Inflammatory macrophage treated with lipopolysaccharide for 4 hours (primary cell): ENCODE data around the gene KRTAP10-11.
"Not testable (repeated sequence)": the region's sequence is repeated elsewhere in the genome, so short reads cannot be mapped to it uniquely, and the experiment has no call there.

Source experiments
- DNase-seq: peaks from one replicate; pipeline ENCODE4 v3.0.0-alpha.2; 2020

The KRTAP10-11 gene, protein sequence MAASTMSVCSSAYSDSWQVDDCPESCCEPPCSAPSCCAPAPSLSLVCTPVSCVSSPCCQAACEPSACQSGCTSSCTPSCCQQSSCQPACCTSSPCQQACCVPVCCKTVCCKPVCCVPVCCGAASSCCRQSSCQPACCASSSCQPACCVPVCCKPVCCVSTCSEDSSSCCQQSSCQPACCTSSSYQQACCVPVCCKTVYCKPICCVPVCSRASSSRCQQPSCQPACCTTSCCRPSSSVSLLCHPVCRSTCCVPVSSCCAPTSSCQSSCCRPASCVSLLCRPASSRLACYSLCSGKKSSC

DNA sequence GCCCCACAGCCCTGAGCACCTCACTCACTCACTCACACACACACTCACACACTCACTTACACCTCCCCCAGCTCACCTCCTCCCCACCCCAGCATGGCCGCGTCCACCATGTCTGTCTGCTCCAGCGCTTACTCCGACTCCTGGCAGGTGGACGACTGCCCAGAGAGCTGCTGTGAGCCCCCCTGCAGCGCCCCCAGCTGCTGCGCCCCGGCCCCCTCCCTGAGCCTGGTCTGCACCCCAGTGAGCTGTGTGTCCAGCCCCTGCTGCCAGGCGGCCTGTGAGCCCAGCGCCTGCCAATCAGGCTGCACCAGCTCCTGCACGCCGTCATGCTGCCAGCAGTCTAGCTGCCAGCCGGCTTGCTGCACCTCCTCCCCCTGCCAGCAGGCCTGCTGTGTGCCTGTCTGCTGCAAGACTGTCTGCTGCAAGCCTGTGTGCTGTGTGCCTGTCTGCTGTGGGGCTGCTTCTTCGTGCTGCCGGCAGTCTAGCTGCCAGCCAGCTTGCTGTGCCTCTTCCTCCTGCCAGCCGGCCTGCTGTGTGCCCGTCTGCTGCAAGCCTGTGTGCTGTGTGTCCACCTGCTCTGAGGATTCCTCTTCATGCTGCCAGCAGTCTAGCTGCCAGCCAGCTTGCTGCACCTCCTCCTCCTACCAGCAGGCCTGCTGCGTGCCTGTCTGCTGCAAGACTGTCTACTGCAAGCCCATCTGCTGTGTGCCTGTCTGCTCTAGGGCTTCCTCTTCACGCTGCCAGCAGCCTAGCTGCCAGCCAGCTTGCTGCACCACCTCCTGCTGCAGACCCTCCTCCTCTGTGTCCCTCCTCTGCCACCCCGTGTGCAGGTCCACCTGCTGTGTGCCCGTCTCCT, at the start of gene KRTAP10-11:
TSS of gene KRTAP10-11 (plus strand) at position 49 of the 856 bp plus-strand sequence. CDS start at position 94, 45 bp downstream.
- DNase-seq: not testable (repeated sequence)

DNA sequence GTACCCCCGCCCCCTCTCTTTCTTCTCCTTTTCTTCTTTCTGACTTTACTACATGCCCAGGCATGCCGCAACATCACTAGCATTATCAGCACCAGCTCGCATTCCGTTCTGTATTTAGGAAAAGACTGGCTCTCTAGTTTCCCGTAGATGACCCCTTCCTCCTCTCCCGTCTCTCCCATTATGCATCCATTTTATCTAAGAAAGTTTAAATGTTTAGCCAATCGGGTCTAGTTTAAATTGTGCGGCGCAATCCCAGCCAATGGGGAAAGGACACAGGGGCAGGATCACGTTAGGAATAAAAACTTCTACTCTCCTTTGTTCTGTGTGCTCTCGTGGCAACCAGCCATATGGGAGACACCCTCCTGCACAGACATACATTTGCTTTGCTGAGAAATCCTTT, 48.2 kb upstream of the KRTAP10-11 start:
- no peak for DNase-seq

DNA sequence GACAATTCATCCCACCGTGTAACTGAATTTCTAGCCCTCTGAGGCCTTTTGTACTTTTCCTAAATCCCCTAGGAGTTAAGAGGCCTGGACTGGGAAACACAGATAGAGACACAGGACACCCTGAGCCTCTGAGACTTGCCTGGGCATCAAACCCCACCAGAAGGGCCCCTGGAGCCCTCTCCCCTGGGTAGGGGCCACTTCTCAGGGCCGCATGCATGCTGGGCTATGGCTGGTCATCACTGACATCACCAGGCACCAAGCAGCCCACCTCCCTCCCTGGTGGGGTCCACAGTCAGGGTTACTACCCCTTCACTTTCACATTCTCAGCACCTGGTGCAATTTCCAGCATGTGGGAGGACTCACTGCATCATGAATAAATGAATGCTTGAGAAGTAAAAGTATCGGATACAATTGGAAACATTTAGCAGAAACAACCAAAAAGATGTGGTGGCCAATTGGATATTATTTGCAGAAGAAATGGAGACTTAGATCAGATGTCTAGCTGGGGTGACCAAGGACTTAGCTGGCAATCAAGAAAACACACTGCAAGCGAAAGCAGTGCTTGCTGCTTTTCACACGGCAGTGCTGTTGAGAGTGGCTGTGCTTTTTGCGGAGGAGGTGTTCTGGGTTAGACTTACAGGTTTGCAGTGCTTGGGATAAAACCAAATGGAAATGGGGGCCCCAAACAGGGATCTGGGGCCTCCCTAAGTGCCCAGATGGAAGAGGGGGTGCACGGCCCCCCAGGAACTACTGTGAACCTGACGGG, 46.8 kb upstream of the KRTAP10-11 start:
- no peak for DNase-seq

DNA sequence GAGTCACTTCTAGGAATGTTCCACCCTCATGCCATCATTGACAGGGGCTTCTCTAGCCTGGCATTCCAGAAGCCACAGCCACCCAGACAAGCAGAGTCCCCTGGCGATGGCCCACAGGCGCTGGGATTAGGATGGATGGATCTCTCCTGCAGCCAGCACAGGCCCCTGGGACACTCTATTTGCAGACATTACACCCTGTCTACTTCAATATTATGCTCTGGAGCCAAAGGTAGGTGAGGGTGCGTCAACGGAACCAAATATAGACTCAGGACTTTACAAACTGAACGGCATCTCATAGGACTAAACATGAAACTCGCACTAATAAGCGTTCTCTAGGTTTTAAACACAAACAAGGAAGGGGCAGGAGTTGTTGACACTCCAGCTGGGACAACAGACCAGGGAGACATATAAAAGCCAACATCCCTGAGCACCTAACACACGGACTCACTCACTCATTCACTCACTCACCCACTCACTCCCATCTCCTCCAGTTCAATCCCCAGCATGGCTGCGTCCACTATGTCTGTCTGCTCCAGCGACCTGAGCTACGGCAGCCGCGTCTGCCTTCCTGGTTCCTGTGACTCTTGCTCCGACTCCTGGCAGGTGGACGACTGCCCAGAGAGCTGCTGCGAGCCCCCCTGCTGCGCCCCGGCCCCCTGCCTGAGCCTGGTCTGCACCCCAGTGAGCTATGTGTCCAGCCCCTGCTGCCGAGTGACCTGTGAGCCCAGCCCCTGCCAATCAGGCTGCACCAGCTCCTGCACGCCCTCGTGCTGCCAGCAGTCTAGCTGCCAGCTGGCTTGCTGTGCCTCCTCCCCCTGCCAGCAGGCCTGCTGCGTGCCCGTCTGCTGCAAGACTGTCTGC, 45.9 kb upstream of the KRTAP10-11 start, which contains the start of gene KRTAP10-7:
TSS of gene KRTAP10-7 (plus strand) at position 480 of the 861 bp plus-strand sequence. CDS start at position 505, 25 bp downstream.
- DNase-seq: not testable (repeated sequence)

DNA sequence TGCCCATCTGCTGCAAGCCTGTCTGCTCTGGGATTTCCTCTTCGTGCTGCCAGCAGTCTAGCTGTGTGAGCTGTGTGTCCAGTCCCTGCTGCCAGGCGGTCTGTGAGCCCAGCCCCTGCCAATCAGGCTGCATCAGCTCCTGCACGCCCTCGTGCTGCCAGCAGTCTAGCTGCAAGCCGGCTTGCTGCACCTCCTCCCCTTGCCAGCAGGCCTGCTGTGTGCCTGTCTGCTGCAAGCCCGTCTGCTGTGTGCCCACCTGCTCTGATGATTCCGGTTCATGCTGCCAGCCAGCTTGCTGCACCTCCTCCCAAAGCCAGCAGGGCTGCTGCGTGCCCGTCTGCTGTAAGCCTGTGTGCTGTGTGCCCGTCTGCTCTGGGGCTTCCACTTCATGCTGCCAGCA, 45.1 kb upstream of the KRTAP10-11 start:
- DNase-seq: not testable (repeated sequence)

DNA sequence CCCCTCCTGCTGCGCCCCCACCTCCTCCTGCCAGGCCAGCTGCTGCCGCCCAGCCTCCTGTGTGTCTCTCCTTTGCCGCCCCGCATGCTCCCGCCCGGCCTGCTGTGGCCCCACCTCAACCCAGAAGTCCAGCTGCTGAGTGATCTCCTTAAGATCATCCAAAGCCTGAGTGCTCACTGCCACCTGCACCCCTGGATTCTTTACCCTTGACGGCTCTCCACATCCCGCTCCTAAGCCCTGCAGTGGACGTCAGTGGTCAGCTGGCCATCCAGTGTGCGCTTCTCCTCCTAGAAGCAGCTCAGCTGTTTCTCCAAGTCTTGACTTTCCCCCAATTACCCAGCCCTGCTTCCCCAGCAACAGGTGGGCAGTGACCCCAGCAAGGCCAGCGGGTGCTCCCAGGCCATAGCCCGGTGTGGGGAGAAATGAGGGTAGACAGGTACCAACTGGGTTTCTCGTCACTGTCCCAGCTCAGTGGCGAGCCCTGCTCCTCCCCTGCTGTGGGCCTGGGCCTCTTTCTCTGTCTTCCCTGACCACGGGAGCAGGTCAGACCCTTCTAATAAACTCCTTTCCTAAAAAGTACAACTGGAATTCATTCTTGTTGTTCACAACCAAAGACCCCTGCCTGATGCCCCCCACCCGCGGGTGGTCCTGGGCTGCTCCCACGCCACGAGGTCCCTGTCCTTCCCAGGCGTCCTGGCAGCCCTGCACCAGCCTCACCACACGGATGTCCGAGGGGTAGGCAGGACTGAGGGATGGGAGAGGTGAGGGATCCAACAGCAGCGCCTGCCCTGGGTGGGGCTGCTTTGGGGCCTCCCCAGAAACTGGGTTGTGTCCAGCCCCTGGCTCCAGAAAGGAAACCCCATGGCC, 44.4 kb upstream of the KRTAP10-11 start:
- no peak for DNase-seq

DNA sequence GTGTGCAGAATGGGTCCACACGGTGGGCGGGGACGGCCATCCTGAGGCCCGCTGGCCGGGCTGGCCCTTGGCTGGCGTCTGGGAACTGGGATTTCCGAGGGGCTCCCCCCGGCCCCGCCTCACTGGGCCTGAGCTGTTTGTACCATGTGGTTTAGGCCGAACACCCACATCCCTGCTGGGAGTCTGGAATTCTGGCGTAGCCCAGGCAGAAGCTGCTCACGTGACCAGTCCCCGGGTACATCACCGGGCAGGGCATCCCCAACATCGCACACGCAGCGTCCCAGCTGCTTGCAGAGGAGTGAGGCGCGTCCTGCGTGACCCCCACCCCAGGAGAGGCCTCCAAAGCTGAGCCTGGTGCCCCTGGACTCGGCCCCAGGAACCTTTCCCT, 43.8 kb upstream of the KRTAP10-11 start:
- DNase-seq: no peak

DNA sequence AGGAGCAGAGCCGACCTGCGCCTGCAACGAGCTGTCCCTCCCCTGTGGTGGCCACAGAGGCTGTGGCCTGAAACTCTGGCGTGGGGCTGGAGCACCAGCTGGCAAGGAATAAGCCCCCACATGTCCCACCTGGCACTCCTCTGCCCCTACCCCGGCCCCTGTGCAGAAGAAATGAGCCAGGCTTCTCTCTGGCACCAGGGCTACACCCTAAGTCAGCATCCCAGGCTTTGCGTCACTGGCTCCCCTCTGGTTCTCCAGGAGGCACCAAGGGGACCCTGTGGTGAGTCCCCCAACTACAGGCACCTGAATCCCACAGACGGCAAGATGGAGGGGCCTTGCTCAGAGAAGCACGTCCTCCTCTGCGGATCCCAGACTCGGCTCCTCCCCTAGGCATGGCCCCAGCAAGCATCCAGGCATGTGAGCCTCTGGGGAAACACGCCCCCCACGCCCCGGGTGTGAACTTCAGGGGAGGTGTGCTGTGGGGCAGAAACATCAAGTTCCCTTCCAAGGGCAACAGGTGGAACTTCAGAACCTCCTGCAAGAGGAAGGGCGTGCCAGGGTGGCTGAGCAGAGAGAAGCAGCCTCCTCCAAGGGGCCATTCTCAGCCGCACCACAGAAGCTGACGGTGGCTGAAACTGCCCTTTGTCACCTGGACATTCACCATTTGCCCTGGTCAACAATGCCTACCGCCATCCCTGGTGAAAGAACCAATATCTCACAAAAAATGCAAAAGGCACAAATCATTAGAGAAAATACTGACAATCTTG, 42.9 kb upstream of the KRTAP10-11 start:
- no peak for DNase-seq

DNA sequence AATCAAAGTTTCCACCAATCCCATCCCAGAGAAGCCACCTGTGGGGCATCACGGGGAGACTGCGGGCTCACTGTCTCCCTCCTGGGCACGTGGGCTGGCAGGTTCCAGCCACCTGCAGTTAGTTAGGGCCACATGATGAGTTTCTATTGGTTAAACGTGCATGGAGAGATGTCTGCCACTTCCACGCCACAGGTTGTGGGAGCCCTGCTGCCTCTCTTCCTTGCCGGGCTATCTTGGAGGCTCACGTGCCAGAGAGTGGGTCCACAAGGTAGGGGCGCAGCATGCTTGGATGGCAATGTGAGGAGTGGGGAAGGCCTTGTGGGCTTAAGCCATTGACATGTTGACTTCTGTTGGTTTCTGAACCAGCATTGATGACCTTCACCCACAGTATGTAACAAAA, 42.3 kb upstream of the KRTAP10-11 start:
- no peak for DNase-seq

DNA sequence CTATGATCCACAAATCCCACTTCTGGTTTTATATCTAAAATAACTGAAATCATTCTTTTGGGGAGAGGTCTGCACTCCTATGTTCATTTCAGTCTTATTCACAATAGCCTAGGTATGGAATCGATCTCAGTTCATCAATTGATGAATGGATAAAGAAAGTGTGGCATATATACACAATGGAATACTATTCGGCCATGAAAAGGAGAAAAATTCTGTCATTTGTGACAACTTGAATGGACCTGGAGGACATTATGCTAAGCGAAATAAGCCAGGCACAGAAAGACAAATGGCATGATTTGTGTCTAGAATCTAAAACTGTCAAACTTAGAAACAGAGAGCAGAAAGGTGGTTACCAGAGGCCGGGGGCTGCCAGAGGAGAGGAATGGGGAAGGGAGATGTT, 39.7 kb upstream of the KRTAP10-11 start:
- DNase-seq: no peak

DNA sequence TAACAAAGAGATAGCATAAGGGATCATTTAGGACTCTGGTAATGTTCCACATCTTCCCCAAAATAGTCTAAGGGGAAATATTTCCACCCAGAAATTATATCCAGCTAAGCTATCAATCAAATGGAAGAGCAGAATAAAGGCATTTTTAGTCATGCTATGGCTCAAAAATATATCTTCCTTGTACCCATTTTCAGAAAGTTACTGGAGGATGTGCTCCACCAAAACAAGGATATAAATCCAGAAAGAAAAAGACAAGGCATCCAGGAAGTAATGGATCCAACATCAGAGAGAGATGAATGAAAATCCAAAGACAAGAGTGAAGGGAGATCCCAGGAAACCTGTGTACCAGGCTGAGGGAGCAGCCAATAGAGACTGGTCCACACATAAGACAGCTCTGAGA, 37.0 kb upstream of the KRTAP10-11 start:
- DNase-seq: no peak

DNA sequence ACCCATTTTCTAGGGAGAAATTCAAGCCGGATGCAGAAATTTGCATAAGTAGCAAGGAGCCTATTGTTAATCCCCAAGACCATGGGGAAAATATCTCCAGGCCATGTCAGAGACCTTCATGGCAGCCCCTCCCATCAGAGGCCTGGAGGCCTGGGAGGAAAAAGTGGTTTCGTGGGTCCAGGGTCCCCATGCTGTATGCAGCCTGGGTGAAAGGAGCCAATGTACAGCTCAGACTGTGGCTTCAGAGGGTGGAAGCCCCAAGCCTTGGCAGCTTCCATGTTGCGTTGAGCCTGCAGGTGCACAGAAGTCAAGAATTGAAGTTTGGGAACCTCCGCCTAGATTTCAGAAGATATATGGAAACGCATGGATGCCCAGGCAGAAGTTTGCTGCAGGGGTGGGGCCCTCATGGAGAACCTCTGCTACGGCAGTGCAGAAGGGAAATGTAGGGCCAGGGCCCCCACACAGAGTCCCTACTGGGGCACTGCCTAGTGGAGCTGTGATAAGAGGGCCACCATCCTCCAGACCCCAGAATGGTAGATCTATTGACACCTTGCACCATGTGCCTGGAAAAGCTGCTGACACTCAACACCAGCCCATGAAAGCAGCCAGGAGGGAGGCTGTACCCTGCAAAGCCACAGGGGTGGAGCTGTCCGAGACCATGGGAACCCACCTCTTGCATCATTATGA, 35.9 kb upstream of the KRTAP10-11 start:
- not testable (repeated sequence) for DNase-seq

DNA sequence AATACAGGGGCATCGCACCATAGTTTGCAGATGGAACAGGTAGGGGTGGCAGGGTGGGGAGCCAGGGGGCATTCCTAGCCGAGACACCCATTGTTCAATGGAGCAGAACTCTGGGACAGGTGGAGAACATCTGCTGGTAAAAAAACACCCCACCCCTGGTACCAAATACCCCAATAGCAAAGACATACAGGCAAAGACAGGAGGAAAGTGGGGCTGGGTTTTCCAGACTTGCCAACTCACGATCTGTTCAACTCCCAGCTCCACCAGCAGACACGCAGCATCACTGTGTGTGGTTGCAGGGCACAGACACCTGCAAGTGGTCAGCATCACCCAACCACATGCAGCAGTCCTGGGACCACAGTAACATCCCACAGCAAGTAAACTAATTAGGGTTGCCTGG, 34.7 kb upstream of the KRTAP10-11 start:
- DNase-seq: no peak

DNA sequence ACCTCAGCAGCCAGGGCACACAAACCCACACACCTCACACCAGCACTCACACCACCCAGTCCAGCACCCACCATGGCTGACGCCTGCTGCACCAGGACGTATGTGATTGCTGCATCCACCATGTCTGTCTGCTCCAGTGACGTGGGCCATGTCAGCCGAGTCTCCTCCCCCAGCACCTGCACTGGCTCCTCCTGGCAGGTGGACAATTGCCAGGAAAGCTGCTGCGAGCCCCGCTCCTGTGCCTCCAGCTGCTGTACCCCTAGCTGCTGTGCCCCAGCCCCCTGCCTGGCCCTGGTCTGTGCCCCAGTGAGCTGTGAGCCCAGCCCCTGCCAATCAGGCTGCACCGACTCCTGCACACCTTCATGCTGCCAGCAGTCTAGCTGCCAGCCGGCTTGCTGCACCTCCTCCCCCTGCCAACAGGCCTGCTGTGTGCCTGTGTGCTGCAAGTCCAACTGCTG, 34.2 kb upstream of the KRTAP10-11 start, which contains the start of gene KRTAP10-8:
TSS of gene KRTAP10-8 (plus strand) at position 51 of the 458 bp plus-strand sequence. CDS start at position 73, 22 bp downstream.
- DNase-seq: no peak

DNA sequence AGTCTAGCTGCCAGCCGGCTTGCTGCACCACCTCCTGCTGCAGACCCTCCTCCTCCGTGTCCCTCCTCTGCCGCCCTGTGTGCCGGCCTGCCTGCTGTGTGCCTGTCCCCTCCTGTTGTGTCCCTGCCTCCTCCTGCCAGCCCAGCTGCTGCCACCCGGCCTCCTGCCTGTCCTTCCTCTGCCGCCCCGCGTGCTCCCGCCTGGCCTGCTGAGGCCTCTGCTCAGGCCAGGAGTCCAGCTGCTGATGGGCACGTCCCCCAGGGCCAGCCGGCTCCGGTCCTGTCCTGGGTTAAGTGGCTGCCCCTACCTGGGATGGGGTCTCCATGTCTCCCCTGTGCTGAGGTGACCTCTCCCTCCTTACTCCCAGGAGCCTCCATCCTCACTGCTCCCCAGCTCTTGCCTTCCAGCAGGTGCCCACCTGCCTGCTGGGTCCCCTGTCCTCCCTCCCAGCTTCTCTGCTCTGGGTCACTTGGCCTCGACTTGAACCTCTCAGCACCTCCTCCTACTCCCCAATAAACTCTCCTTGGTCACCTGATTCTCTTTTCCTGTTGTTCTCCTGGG, 33.5 kb upstream of the KRTAP10-11 start:
- no peak for DNase-seq

DNA sequence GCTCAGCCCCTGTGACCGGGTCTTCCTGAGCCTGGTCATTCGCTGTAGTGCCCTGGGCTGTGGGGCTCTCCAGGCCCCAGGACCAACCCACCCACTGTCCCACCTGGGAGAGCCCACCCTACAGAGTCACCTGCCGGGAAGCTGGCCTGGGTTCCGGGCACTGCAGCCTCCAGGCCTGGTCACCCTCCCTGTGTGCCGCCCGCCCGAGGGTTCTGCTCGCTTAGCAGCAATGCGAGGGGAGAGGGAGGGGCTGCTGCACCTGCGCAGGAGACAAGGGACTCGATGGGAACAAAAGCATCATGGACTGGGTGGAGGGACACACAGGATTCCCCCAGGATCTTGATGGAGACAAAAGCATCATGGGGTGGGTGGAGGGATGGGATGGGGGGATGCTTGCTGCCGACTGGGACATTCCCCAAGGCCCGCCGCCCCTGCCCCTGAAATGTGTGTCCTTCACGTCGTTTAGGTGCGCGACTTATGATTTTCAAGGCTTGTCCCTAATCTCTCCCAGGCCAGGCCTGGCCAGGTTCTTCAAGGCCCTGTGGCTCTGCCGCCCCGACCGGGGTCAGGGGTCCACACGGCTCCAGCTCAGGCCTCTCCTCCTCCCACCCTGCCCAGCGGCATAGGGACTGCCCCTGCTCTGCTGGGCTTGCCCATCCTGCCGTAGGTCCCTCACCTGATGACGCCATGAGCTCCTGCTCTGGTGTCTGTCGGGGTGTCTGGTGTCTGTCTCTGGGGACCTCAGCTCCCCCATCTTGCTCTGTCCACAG, 32.6 kb upstream of the KRTAP10-11 start:
- no peak for DNase-seq

DNA sequence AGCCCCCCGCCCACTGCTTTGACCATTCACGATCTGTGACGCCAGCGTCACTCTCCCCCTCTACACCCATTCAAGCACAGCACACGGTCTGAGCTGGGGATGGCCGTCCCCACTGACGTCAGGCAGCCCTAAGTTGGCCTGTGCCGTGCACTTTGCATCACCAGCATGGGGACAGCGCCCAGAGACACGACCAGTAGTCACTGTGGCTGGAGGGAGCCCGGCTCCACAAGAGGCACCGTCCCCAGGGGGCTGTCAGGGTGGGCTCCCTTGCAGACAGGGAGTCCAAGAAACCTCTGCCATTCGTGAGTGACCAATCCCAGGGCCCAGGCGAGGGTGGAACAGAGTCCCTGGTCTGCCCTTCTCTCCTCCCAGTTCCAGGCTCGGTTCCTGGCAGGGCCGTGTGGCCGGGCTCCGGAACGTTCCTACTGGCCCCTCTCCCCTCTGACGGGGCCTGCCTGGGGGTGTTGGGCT, 32.0 kb upstream of the KRTAP10-11 start:
- no peak for DNase-seq

DNA sequence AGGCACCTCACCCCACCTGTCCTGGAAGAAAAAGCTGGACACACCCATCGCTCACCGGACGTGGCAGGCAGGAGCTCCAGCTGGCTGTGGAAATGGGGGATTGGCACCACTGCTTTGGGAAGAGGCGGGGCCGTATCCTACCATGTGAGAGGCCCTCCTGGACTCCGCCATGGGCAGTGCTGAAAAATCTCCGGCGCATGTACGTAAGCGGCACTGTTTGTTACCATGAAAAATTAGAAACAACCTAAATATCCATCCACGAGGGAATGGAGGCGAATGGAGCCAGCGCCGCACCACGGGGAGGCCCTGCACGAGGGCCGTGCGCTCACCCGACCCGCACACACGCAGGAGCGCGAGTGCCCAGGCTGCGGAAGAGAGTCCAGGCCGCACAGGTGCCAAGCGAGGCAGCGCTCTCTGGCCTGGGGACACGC, 31.2 kb upstream of the KRTAP10-11 start:
- DNase-seq: no peak
